SH-SY5Y (cell line): ENCODE data around the gene UBFD1.

Experiments
- GATA2 ChIP-seq: IDR thresholded peaks from 2 replicates; pipeline ENCODE4 v1.6.1; 2011; ENCODE audit warnings: mild to moderate bottlenecking, low read depth, low read length
- GATA3 ChIP-seq: IDR thresholded peaks from 2 replicates; pipeline ENCODE4 v1.6.1; 2011; ENCODE audit warnings: low read depth, mild to moderate bottlenecking, low read length, moderate library complexity

DNA sequence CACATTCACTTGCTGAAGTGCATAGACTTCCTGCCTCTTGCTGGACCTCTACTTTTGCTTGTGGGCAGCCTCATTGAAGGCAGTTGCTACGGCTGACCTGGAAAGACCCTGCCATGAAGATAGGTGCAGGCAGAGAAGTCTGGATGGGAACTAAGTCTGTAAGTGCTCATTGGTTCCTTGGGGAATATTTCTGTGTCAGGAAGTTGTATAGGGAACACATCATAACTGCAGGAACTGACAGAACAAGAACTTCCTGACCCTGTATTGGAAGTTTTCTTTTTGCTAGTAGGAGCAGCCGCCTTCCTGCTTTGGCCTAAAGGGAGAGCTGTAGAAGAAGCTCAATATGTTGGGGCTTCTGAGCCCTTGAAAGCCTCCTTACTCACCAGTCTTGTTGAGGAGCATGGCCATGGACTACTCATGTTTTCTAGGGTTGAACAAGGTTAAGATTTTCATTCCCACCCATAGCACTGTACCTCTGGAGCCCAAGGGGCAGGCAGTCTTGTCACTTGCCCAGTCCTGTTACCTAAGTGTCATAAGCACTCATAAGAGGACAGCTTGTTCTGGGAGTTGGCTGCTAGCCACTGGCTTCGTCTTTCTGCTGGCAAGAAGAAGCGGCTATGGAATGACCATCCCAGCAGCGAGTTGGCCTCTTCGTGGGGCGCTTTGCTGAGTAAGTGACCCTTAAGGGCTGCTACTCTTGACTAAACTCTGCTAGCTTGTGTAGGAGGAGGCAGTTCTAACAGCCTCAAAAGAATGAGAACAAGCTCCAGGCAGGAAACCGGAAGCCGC is 7.2 kb downstream of the UBFD1 start:
- no peak for TF ChIP-seq GATA2
- no peak for TF ChIP-seq GATA3
